Kidney epithelial cell (primary cell): ENCODE data around the gene MTA1. TPM values are rescaled to one million over a fixed set of nuclear protein-coding genes. Genes with fewer than 3 reads are reported as not detected.

Source experiments
- total RNA-seq: library from RNA; depleted of rRNA; stranded (reverse); fragments of >200 nt; gene quantifications from 2 replicates; pipeline ENCODE4 v1.2.3, GENCODE V29; 2015

MTA1 gene
- total RNA-seq, 1 donor from 2014 or later: 68.3 TPM

Other genes with a start within 250 kb of the MTA1 start
- gene NUDT14, start 238.5 kb upstream of the MTA1 start, total RNA-seq: 73.0 and 87.4 TPM in 2 replicates
- gene BTBD6, start 171.3 kb upstream of the MTA1 start, total RNA-seq: 45.8 and 48.9 TPM in 2 replicates
- 33.2 and 48.4 TPM in 2 replicates for gene BRF1, start 118.8 kb upstream of the MTA1 start, total RNA-seq
- 105 and 114 TPM in 2 replicates for gene PACS2, start 105.1 kb upstream of the MTA1 start, total RNA-seq
- gene TEX22, start 21.3 kb upstream of the MTA1 start, total RNA-seq: 0.27 and 0.46 TPM in 2 replicates
- gene CRIP2, start 55.0 kb downstream of the MTA1 start, total RNA-seq: 101 and 128 TPM in 2 replicates
- 2.0 and 11.1 TPM in 2 replicates for gene CRIP1, start 67.1 kb downstream of the MTA1 start, total RNA-seq
- gene TEDC1, start 71.4 kb downstream of the MTA1 start, total RNA-seq: 7.1 and 7.5 TPM in 2 replicates
- gene TMEM121, start 106.8 kb downstream of the MTA1 start, total RNA-seq: 10.1 and 13.4 TPM in 2 replicates